HUES48 (cell line): ENCODE data around the gene CREB5.

Source experiments
- H3K27ac ChIP-seq: one replicate; pipeline ENCODE4 v1.7.0; 2013; ENCODE audit warnings: low read depth, low read length, inconsistent platforms
- H3K27me3 ChIP-seq: 2 replicates; pipeline ENCODE4 v1.6.1; 2013; ENCODE audit warnings: mild to moderate bottlenecking, low read length; ENCODE audit not compliant: control insufficient read depth, insufficient read depth
- H3K36me3 ChIP-seq: 2 replicates; pipeline ENCODE4 v1.6.1; 2013; ENCODE audit warnings: low read length; ENCODE audit not compliant: control insufficient read depth, insufficient read depth
- H3K4me1 ChIP-seq: 2 replicates; pipeline ENCODE4 v1.6.1; 2013; ENCODE audit warnings: mild to moderate bottlenecking, low read length; ENCODE audit not compliant: control insufficient read depth, insufficient read depth
- H3K4me3 ChIP-seq: 2 replicates; pipeline ENCODE4 v1.5.1; 2013; ENCODE audit warnings: mild to moderate bottlenecking, low read depth, low read length
- H3K9ac ChIP-seq: 2 replicates; pipeline ENCODE4 v1.6.1; 2013; ENCODE audit warnings: mild to moderate bottlenecking, low read depth, low read length, moderate library complexity
- H3K9me3 ChIP-seq: 2 replicates; pipeline ENCODE4 v1.6.1; 2013; ENCODE audit warnings: low read length; ENCODE audit not compliant: control insufficient read depth, insufficient read depth

CREB5 gene

DNA sequence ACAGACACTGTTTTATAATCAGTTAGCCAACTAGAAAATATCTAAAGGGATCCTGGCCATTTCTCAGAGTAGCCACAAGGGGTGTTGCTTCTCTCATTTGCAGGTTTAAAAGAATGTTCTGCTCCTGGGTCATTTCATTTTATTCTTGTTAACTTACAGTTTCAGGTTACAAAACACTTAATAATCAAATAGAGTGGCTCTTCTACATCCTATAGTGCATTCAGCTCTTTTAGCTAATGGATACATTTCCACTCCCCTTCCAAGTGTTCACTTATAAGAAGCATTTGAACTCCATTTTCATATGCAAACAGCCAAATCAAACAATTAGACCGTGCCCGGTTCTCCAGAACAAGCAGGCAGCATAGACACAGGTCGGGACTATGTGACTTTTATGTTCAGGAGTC lies 428.3 kb downstream of the CREB5 start:
- Histone ChIP-seq H3K36me3 (no peaks in the 10 kb centered on the region), H3K9me3 (no peaks in the 10 kb centered on the region), H3K4me1 (no peaks in the 10 kb centered on the region), H3K27ac (no peak overlapping the region), H3K4me3 (no peak overlapping the region), H3K27me3 (no peaks in the 10 kb centered on the region), H3K9ac (no peak overlapping the region)

DNA sequence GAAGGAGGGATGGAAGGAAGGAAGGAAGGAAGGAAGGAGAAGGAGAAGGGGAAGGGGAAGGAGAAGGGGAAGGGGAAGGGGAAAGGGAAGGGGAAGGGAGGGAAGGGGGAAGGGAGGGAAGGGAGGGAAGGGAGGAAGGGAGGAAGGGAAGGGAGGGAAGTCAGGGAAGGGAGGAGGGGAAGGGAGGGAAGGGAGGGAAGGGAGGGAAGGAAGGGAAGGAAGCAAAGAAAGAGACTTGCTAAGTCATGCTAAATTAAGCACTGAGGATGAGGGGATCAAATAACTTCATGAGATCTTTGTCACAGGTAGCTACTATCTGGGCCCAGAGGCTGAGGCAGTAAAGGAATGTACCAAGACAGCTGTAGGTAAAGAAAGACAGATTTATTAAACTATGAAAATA lies 429.4 kb downstream of the CREB5 start:
- Histone ChIP-seq H3K9ac (no peak overlapping the region), H3K36me3 (no peaks in the 10 kb centered on the region), H3K9me3 (no peaks in the 10 kb centered on the region), H3K4me1 (no peaks in the 10 kb centered on the region), H3K4me3 (no peak overlapping the region), H3K27ac (no peak overlapping the region), H3K27me3 (no peaks in the 10 kb centered on the region)

DNA sequence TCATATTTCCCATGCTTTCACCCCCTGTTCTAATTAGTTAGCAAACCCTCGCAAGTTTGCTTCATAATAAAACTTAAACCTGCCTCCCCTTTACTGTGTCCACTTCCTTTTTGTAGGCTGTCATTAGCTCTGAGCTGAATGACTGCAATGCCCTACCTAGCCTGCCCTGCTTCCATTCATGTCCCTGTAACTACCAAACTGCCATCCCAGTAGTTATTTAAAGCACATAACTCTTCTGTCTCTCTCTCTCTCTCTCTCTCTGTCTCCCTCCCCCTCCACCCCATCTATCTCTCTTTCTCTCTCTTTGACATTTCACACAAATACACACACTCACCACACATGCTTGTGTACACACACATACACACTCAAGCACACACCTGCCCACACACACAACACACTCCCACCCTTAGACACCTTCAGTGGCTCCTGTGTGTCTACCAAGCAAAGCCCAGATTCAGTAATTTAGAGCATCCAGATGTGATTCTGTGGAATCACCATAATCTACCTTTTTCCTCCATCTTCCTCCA lies 430.5 kb downstream of the CREB5 start:
- Histone ChIP-seq H3K27me3 (no peaks in the 10 kb centered on the region), H3K4me1 (no peaks in the 10 kb centered on the region), H3K9me3 (no peaks in the 10 kb centered on the region), H3K9ac (no peak overlapping the region), H3K36me3 (no peaks in the 10 kb centered on the region), H3K27ac (no peak overlapping the region), H3K4me3 (no peak overlapping the region)

DNA sequence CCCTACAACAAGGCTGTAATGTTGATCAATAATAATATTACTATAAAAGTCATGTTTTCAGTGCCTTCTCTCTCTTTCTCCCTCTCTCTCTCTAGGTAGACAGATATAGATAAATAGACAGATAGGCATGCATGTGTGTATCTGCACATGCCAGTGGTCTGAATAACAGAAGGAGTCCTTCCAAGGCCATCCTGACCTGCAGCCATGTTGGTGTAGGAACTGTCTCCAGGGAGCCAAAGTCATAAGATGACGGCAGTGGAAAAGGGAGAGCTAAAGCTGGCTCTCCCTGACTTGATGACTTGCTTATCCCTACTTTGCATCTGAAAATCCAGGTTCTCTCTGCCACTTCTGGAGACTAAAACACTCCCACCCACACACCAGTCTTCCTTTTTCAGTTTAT lies 432.8 kb downstream of the CREB5 start:
- H3K4me1 ChIP-seq, result no peaks in the 10 kb centered on the region
- H3K9ac ChIP-seq, result no peak overlapping the region

DNA sequence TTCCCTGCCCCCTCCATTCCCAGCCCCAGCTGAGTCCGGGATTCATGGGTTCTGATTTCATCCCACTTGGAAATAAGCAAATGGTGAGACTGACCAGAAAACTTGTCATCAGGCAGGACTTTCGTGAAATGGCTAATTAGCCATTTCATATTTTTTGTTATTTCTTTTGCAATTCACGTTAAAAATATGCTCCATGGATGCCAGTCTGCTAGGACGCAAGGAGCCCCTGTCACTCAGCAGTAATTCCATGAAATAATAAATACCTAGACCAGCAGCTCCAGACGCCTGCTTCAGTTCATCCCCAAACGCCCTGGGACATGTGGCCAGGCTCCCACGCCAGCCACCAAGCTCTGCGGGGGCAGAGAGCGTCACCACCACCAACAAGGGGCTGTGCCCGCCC lies 434.9 kb downstream of the CREB5 start:
- no peaks in the 10 kb centered on the region for H3K4me1 ChIP-seq
- H3K27ac ChIP-seq, result no peak overlapping the region
- H3K36me3 ChIP-seq, result no peaks in the 10 kb centered on the region
- no peak overlapping the region for H3K4me3 ChIP-seq
- no peaks in the 10 kb centered on the region for H3K9me3 ChIP-seq
- H3K27me3 ChIP-seq, result peaks cover 5% of the 10 kb centered on the region
- H3K9ac ChIP-seq, result no peak overlapping the region

More for the DNA sequence above, 432.8 kb downstream of the CREB5 start:
- no peaks in the 10 kb centered on the region for H3K9me3 ChIP-seq
- H3K4me3 ChIP-seq, result no peak overlapping the region
- H3K27me3 ChIP-seq, result no peaks in the 10 kb centered on the region
- no peaks in the 10 kb centered on the region for H3K36me3 ChIP-seq
- H3K27ac ChIP-seq, result no peak overlapping the region

DNA sequence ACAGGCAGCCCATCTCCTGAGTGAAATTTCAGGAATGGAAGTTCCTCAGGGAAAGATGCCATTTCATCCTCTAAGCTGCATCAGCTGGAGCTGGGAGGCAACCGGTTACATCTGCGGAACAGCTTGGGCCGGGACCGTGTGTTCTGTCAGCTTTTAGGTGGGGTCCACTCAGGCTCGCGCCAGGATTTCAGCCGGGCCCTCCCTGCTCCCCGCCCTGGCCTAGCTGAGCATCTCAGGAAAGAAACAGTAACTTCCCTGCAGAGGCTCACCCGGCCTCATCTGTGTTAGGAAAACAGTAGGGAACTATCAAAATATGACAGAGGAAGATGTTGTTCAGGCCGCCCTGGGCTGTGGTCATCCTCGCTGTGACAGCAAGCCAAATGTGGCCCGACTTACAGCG lies 435.4 kb downstream of the CREB5 start:
- no peaks in the 10 kb centered on the region for H3K36me3 ChIP-seq
- no peak overlapping the region for H3K4me3 ChIP-seq
- no peaks in the 10 kb centered on the region for H3K9me3 ChIP-seq
- no peaks in the 10 kb centered on the region for H3K4me1 ChIP-seq
- peaks cover 10% of the 10 kb centered on the region for H3K27me3 ChIP-seq
- H3K9ac ChIP-seq, result no peak overlapping the region
- H3K27ac ChIP-seq, result no peak overlapping the region

DNA sequence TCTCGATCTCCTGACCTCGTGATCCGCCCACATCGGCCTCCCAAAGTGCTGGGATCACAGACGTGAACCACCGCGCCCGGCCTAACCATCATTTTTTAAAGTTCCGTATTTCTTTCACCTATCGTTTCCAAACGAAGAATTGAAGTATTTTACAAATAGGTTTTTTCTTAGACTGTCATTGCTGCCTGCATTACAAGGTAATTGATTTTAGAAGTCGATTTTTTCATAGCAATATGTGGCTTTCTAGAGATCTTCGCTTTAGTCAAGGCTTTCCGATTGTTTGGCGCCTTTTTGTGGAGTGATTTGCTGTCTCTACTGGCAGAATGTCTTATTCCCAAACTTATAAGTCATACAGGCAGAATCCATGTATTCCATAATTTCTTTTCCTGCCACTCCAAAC lies 436.6 kb downstream of the CREB5 start:
- H3K27me3 ChIP-seq, result peaks cover 22% of the 10 kb centered on the region
- H3K4me3 ChIP-seq, result no peak overlapping the region
- H3K4me1 ChIP-seq, result no peaks in the 10 kb centered on the region
- H3K9me3 ChIP-seq, result no peaks in the 10 kb centered on the region
- H3K27ac ChIP-seq, result no peak overlapping the region
- H3K9ac ChIP-seq, result no peak overlapping the region
- no peaks in the 10 kb centered on the region for H3K36me3 ChIP-seq

DNA sequence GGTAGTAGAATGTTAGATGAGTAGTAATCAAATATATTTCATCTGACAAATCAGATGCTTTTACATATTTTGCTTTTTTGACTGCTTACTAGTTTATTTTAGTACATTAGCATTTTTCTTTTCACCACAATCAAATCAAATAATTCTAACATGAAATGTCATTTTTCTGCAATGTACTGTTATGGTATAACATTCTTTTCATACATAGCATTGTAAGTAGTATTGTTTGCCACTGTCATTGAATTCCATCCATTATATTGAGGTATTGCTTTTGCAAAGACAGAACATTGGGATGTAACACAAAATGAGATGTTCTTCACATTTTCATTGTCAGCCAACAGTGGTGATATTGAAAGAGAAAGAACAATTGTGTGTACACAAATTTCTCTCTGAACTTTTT lies 438.4 kb downstream of the CREB5 start:
- Histone ChIP-seq H3K9ac (no peak overlapping the region), H3K4me1 (no peaks in the 10 kb centered on the region), H3K36me3 (no peaks in the 10 kb centered on the region), H3K27ac (no peak overlapping the region), H3K27me3 (peaks cover 26% of the 10 kb centered on the region), H3K4me3 (no peak overlapping the region), H3K9me3 (no peaks in the 10 kb centered on the region)

DNA sequence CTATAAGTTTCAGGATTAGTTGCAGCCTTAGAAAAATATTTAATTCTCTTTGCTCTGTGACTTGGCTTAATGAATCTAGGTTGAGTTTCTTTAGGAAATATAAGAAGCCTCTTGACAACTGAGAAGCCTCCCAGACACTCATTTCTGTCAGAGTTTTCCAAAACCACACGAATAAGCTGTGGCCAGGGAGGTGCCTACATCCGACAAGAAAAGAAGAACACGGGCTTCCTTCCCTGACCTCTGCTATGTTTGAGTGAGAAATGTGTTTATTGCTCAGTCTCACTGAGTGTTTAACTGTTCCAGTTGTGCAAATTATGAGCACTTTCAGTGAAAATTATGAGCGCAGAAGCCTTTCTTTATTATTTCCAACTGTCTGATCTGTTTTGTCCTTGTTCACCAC lies 440.8 kb downstream of the CREB5 start:
- H3K27ac ChIP-seq, result no peak overlapping the region
- peaks cover 26% of the 10 kb centered on the region for H3K27me3 ChIP-seq
- H3K36me3 ChIP-seq, result no peaks in the 10 kb centered on the region
- H3K9ac ChIP-seq, result no peak overlapping the region
- H3K9me3 ChIP-seq, result no peaks in the 10 kb centered on the region
- H3K4me1 ChIP-seq, result no peaks in the 10 kb centered on the region
- no peak overlapping the region for H3K4me3 ChIP-seq

DNA sequence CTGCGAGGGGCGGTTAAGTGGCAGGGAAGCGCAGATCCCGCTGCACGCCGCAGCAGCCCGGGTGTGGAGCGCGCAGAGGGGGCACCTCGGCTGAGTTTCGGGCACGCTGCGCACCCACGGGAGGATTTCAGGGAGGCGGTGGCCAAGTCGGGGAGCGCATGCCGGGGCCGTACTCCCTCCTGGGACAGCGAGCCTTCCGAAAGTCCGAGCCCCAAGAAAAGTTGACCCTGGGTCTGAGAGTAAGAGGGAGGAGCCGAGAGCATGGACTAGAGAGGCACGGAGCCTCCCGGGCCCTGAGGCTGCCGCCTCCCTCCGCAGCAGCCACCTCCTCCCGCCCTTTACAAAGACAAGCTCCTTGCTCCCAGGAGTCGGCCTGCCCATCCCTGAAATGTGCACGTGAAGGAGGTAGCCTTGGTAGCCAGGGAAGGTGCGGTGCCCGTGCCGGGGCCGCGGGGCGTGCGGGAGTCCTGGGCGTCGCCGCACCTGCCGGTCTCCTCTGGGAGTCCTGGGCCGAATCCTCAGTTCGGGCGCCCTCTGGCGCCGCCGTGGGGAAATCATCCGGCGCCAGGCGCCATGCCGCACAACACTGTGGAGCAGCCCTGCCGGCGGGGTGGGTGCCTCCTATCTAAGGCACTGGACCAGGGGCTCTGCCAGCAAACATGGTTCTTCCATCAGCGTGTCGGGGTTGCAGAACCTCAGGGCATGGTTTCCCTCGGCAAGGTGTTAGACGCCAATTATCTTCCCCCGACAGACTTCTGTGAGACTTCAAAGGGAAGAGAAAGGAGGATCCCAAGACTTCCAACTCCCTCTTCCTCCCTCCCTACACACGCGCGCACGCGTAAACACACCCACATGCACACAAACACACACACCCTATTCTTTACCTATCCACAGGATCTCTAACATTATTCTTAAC lies 441.8 kb downstream of the CREB5 start:
- Histone ChIP-seq H3K9me3 (no peaks in the 10 kb centered on the region), H3K27me3 (peaks cover 26% of the 10 kb centered on the region), H3K9ac (peak overlapping the region; percentile 70), H3K27ac (no peak overlapping the region), H3K4me1 (no peaks in the 10 kb centered on the region), H3K36me3 (no peaks in the 10 kb centered on the region), H3K4me3 (peak overlapping the region; percentile 83)

DNA sequence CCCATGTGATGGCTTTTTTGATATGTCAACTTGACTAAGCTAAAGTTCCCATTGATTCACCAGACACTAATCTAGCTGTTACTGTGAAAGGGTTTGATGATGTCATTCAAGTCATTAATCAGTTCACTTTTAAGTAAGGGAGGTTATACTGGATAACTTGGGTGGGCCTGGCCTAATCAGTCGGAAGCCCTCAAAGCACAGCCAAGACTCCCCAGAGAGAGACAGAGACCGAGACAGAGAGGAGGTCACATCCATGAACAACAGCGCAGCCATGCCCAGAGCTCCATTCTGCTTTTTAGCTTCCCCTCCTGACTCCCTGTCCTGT lies 442.4 kb downstream of the CREB5 start:
- Histone ChIP-seq H3K9ac (no peak overlapping the region), H3K4me1 (no peaks in the 10 kb centered on the region), H3K27me3 (peaks cover 26% of the 10 kb centered on the region), H3K36me3 (no peaks in the 10 kb centered on the region), H3K27ac (no peak overlapping the region), H3K4me3 (peak overlapping the region; percentile 83; the same call in 1 of the 2 replicates), H3K9me3 (no peaks in the 10 kb centered on the region)
